GM10266 (cell line): ENCODE measurements around the gene SEC14L2.

ENCODE experiments used
- DNase-seq: peaks from one replicate; pipeline ENCODE4 v3.0.0; 2012; ENCODE audit errors: extremely low spot score
- TF ChIP-seq, protein P1 (sequence below): IDR thresholded peaks from 2 replicates; pipeline ENCODE4 v1.5.1; 2012; ENCODE audit warnings: mild to moderate bottlenecking, low read depth; ENCODE audit not compliant: control insufficient read depth, insufficient read depth; ENCODE audit errors: missing control alignments

SEC14L2 gene

DNA sequence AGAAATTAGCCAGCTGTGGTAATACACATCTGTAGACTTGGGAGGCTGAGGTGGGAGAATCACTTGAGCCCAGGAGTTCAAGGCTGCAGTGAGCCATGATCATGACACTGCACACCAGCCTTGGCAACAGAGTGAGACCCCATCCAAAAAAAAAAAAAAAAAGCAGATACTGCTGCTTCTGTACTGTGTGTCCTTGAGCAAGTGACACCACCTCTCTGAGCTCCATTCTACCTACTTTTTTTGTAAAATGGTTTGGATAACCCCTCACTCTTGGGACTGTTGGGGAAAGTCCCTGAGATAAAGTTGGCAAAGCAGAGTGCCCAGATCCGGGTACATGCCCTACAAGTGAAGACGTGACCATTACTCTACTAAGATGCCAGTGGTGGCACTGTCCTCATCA, 72.3 kb downstream of the SEC14L2 start:
- TF ChIP-seq, protein P1, sequence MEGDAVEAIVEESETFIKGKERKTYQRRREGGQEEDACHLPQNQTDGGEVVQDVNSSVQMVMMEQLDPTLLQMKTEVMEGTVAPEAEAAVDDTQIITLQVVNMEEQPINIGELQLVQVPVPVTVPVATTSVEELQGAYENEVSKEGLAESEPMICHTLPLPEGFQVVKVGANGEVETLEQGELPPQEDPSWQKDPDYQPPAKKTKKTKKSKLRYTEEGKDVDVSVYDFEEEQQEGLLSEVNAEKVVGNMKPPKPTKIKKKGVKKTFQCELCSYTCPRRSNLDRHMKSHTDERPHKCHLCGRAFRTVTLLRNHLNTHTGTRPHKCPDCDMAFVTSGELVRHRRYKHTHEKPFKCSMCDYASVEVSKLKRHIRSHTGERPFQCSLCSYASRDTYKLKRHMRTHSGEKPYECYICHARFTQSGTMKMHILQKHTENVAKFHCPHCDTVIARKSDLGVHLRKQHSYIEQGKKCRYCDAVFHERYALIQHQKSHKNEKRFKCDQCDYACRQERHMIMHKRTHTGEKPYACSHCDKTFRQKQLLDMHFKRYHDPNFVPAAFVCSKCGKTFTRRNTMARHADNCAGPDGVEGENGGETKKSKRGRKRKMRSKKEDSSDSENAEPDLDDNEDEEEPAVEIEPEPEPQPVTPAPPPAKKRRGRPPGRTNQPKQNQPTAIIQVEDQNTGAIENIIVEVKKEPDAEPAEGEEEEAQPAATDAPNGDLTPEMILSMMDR, result no peak
- no peak for DNase-seq

DNA sequence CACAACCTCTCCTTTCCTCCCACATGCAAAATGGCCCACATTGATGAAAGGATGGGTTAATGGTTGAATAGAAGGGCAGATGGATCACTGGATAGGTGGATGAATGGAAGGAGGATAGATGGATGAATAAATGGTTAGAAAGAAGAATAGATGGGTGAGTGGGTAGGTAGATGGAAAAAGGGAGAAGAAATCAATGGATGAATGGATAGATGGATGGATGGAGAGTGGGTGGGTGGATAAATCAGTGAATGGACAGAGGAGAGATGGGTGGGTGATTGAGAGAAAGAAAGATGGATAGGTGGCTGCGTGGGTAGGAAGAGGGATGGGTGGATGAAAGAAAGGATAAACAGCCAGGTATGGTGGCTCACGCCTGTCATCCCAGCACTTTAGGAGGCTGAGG, 73.8 kb downstream of the SEC14L2 start:
- no peak for DNase-seq
- TF ChIP-seq, protein P1, result no peak

DNA sequence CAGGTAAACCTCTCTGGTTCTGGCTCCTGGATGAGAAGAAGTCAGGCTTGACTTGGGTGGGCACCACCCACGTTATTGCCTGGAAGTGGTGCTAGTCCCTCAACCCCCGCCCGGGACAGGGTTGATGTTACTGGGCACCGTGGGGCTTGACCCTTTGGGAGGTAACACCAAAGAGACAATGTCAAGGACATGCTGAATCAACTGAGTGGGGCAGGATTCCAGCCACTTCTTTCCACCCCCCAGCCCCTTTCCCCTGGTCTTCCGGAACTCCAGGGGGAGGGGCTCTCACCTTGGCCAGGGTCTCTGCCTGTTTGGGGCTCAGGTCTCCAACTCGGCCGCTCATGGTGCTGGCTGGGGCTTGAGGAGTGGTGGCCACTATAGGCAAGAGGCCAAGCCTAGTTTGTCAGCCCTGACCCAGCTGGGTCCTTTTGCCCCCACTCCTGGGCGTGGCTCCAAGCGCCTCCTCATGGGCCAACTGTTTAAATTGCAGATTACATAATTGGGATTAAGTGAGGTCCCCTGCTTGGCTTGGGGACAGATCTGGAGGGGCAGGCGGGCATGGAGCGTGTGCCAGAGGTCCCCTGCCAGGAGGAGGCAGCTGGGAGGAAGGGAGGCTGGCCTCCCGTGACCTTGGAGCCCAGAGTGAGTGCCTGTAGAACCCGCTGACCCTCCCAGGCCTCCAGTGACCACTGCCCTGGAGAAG, 74.9 kb downstream of the SEC14L2 start, which contains the start of gene SEC14L3:
Gene SEC14L3, minus strand, starts transcription at position 402 of the 703 bp plus-strand sequence. Its CDS starts 59 bp downstream, at position 343.
- TF ChIP-seq, protein P1, result no peak
- DNase-seq, result no peak

DNA sequence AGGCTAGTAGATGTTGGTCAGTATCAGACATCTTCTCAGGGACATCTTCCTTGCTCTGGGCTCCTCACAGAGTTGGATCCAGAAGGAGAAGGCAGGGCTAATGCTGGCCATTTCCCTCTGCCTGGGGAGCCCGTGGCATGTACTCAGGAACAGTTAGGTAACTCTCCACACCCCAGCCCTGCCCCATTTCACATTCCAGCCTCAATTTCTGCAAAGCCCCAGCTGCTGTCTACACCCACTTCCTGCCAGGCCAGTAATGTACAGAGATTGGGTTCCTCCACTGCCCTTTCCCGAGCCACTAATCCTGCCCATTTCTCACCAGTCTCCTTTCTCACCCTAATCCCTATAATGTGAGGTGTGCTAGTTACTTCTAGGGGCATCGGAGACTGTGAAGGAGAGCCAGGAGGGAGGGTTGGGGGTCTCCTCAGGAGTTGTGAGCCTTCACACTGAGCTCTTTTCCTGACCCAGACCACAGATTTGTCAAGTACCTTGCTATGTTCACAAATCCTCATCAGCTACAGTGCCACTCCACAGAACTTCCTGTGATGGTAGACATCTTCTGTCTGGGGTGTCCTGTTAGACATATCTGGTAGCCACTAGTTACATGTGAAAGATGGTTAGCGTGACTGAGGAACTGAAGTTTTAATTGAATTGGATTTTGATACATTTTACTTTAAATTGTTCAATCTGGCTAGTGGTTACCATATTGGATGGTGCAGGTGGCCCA, 76.3 kb downstream of the SEC14L2 start:
- TF ChIP-seq, protein P1, result no peak
- DNase-seq, result no peak

DNA sequence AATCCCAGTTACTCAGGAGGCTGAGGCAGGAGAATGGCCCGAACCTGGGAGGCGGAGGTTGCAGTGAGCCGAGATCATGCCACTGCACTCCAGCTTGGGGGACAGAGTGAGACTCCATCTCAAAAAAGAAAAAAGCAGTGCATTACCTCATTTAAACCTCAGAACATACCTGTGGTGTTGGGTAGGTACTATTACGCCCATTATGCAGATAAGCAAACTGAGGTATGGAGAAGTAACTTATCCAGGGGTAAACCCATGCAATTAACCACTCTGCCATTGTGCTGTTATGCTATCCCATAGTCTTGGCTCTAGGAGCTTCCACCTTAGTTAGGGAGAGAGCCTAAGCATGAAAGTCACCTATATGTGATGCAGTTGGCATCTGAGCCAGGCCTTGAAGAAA, 77.3 kb downstream of the SEC14L2 start:
- TF ChIP-seq, protein P1, result no peak

More for the DNA sequence above, 77.3 kb downstream of the SEC14L2 start:
- DNase-seq, result no peak
